Measurements from ENCODE around the gene PUM1.
"Not testable (repeated sequence)": the region's sequence is repeated elsewhere in the genome, so short reads cannot be mapped to it uniquely, and the experiment has no call there.

PUM1 gene

DNA sequence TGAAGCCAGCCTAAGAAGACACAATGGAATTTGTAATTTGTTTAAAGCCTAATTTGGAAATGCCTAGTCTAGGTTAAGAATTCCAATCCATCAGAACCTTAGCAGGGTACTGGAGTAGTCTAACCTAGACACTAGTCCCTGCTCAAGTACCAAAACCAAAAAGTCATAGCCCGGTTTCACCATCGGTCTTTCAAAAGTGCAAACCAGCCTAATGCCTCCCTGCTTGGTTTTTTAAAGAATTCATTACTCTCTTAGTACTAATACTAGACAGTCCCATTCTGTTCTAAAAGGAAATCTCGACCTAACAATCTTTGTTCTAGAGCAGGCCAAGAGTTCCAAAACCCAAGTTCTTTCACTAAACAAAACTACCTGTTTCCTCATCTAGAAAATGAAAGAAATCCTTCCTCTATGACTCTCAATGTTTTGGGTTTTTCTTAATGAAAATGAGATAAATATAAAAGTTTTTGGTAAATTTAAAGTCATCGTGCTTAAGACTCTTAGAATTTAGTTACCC, 2.6 kb downstream of the PUM1 start:
- DNase-seq: no peak

DNA sequence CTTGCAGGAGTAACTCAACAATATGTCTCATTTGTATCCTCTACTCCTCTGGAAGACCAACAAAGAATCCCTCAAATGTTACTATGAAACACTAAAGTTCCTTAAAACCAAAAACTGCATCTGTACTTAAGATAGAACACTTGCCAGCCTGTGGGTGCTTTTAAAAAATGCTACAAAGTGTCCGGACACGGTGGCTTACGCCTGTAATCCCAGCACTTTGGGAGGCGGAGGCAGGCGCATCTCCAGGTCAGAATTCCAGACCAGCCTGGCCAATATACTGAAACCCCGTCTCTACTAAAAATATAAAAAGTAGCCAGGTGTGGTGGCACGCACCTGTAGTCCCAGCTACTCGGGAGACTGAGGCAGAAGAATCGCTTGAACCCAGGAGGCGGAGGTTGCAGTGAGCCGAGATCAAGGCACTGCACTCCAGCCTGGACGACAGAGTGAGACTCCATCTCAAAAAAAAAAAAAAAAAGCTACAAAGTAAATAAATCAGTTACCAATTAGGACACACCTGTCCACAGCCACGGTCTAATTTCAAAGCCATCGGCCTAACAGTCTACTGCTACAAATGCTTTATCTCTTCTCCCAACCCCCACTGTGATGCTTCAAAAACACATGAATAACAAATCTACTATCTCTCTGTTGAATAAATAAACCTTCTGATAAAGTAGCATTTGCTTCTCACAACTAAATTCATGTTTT, 3.2 kb downstream of the PUM1 start:
- DNase-seq: not testable (repeated sequence)

DNA sequence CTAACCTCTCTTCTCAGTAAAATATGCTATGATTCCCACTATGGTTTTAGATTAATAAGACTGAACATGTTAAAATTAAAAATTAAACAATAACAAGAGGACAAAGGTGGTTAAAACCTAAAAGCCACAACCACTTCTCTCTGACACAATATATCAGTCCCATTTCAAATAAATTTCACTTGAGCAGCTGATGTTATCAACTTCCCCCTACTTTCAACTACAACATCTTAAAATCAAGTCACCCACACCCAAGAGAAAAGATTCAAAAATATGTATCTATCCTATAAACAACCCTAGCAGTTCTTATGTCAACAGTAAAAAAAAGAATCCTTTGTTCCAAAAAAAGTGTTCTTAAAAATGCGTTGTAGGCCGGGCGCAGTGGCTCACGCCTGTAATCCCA, 7.5 kb downstream of the PUM1 start:
- no peak for DNase-seq

DNA sequence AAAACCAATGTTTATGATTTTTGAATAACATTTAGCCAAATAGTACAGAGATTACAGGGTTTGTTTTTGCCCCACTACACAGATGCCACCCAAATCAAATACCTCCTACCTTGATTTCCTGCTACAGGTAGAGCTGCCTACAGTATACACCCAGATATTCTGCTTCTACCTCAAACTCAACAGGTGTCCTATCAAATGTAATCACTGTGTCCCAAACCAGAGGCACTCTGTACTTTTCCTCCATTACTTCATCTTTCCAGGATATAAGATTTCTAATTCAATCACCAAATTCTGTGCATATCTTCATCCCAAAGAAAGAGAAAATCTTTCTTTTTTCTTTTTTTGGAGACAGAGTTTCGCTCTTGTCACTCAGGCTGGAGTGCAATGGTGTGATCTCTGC, 9.6 kb downstream of the PUM1 start:
- DNase-seq: no peak

DNA sequence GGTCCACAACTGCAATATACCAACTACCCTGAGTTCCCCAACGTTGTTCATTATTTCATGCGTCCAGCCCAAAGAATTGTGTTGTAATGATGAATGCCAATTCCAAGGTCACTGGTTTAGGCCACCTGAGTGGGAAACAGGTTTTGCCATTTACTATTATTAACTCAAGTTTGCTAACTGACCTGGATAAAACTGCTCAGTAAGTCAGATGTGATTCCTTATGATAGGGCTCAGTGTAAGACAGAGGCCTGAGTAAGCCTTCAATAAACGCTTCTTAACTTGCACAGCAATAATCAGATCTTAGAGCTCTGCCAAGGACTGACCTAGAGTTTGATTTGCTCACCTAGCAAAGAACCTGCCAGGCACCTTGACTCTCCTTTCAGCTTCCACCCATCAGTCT, 10.0 kb downstream of the PUM1 start:
- no peak for DNase-seq

DNA sequence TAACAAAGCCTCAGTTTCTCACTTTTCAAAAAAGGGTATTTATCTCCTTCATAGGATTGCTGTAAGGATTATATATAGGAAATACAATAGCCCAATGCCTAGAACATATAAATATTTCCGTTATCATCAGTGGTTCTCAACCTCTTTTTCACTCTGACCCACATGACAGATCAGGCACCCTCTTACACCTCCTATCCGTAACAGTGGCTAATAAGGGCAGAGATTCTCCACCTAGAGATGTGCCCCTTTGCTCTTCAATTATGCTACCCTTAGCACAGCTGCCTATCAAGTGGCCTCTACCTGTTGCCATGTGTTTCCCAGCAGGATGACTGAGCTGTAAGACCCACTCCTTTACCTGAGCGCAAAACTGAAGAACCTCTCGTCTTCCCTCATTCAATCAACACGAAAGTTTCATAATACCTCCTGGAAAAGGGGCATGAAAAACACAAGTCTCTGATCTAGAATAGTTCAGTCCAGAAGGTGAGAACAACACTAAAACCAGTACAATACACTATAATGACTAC, 10.5 kb downstream of the PUM1 start:
- DNase-seq: no peak

DNA sequence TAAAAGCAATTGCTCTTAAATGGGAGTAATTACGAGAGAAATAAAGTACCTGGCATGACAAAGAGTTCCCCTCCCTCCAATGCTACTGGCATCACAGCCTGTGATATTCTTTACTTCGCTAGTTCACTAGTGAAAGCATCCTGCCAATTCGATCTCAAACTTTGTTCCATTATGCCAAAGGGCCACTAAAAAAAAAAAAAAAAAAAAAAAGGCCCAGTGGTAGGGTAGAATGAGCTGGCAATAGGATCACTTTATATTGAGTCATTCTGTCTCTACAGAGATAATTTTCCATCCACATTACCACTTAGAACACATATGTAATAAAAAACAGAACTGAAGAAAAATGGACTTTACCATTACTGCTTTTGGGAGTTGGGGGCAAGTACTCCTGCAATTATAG, 11.2 kb downstream of the PUM1 start:
- DNase-seq: no peak

DNA sequence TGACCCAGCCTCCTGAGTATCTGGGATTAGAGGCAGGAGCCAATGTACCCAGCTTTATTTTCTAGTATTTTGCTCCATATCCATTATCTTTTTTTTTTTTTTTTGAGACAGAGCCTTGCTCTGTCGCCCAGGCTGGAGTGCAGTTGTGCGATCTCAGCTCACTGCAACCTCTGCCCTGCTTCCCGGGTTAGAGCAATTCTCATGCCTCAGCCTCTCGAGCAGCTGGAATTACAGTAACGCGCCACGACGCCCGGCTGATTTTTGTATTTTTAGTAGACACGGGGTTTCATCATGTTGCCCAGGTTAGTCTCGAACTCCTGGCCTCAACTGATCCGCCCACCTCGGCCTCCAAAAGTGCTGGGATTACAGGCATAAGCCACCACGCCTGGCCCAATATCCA, 12.9 kb downstream of the PUM1 start:
- DNase-seq: not testable (repeated sequence)

DNA sequence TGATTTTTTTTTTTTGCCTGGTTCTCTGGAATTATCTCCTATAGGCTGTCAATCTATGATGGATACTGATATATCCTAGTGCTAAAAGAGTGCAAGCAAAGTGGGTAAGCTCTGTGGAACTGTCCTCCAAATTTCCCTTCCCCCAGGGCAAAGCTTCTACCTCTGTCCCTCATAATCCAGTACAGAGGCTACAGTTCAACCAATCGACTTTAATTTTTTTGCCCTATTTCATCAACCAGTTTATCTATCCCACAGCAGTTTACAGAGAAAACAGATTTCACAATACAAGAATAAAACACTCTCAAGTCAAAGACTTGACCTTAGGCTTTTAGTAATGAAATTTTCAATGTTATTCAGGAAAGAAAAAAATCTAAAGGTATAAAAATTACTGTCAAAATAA, 13.9 kb downstream of the PUM1 start:
- DNase-seq: no peak

DNA sequence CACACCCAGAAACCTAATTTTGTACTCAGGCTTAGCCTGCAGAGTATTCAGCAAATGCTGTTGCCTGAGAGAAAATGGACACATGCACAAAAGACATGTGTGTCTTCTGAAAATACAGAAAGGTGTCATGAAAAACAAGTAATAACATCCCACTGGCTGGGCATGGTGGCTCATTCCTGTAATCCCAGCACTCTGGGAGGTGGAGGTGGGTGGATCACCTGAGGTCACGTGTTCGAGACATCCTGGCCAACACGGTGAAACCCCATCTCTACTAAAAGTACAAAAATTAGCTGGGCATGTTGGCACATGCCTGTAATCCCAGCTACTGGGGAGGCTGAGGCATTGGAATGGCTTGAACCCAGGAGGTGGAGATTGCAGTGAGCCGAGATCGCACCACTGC, 18.0 kb downstream of the PUM1 start:
- DNase-seq: not testable (repeated sequence)

DNA sequence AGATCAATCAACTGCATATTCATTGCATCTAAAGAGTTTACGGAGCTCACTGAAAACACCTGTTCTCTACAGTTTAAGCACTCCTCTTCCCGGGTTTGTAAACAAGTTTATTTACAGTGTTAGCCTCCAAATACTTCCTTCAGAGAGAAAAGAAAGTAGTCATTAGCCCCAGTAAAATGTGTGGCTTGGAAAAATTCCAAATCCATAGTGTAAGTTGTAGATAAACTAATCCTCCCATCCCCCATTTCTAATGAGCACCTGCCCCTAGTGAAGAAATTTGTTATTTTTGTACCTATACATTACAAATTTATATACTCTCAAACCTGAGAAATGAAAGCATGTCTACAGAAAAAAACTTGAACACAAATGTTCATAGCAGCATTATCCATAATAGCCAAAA, 21.9 kb downstream of the PUM1 start:
- no peak for DNase-seq

DNA sequence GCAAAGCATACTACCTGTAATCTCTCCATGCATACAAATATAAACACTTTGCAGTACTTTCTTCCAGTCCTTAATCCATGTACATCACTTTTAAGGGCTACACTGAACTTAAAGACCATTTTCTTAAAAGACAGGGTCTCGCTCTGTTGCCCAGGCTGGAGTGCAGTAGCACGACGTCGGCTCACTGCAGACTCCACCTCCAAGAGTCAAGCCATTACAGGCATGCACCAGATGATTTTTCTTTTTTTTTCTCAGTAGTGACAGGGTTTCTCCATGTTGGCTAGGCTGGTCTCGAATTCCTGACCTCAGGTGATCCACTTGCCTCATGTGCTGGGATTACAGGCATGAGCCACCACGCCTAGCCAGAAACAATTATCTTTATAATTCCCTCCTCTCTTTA, 22.9 kb downstream of the PUM1 start:
- no peak for DNase-seq

DNA sequence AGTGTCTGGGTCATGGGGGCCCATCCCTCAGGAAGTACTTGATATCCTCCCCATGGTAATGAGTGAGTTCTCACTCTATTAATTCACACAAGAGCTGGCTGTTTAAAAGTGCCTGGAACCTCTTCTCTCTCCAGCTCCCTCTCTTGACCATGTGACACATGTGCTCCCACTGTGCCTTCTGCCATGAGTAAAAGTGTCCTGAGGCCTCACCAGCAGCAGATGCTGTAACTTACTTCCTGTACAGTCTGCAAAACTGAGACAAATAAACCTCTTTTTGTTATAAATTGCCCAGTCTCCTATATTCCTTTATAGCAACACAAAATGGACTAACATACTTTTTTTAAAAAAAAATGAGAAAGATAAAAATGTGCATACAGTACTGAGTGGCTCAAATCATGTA, 24.0 kb downstream of the PUM1 start:
- no peak for DNase-seq

DNA sequence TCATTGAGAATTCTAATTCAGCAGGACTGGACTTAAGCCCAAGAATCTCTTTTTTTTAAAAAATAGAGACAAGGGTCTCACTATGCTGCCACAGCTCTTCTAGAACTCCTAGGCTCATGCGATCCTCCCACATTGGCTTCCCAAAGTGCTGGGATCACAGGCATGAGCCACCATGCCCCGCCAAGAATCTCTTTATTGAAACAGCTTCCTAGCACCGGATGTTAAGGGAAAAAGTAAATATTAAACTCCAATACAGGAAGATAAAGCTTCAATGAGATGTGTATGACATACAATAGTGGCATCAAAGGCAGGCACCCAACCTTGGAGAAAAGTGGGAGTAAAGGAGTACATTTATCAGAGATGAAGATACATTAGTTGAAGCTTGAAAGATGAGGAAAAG, 25.5 kb downstream of the PUM1 start:
- no peak for DNase-seq

DNA sequence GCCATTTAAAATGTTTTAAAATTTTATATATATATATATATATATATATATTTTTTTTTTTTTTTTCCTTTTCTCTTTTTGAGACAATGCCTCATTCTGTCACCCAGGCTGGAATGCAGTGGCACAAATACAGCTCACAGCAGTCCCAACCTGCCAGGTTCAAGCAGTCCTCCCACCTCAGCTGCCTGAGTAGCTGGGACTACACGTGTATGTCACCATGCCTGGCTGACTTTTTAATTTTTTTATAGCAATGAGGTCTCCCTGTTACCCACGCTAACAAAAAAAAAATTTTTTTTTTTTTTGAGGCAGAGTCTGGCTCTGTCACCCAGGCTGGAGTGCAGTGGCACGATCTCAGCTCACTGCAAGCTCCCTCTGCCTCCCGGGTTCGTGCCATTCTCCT, 26.6 kb downstream of the PUM1 start:
- DNase-seq: not testable (repeated sequence)

DNA sequence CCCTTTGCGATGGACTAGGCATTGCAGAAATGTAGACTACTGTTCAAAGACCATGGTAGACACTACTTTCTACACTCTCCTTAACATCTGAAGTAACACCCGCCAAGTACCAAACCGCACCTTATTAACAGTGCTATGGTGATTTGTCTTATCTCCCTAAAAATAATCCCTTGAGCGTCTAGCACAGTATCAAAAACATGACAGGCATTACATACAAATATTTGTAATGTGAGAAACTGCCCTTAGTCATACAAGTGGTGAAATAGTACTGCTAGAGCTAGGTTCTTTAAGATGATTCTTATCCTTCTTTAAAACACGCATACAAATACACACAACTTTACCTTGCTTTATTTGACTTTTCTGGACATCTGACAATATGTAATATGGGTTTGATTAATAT, 27.2 kb downstream of the PUM1 start:
- no peak for DNase-seq

DNA sequence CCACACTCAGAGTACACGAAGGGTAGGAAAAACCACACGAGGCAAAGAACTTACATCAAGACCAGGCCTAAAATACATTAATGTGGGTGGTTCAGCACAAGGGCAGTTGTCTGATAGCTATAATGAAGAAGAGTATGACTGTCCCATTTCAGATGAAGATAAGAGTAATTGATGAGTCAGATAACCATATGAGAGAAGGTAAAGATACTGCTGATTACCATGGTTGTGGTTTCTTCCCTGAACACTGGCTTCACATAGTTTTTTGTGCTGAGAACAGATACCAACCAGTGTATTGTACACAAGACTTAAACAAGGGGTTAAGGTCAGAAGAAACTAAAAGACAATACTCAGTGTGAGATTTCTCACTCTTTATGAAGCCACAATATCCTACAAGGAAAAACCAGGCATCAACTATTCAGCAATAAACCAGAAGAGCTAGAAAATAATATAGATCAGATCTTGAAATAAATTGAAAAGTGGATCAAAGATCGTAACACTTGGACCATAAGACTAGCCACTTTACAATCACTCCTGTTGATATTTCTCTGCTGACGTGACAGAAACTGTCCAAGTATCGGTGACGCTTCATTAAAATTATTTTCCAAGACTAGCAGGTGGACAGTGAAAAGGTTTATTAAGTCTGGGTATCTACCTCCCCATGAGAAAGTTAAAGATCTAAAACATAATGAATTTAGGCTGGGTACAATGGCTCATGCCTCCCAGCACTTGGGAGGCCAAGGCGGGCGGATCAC, 28.6 kb downstream of the PUM1 start:
- DNase-seq: no peak

DNA sequence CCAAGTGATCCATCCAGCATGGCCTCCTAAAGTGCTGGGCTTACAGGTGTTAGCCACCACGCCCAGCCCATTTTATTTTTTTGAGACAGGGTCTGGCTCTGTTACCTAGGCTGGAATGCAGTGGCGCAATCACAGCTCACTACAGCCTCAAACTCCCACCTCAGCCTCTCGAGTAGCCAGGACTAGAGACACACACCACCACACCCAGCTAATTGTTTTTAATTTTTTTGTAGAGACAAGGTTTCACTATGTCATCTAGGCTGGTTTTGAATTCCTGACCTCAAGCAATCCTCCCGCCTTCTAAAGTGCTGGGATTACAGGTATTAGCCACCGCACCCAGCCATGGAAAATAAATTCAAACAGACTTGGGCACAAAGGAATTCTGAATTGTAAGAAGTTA, 31.9 kb downstream of the PUM1 start:
- DNase-seq: no peak

DNA sequence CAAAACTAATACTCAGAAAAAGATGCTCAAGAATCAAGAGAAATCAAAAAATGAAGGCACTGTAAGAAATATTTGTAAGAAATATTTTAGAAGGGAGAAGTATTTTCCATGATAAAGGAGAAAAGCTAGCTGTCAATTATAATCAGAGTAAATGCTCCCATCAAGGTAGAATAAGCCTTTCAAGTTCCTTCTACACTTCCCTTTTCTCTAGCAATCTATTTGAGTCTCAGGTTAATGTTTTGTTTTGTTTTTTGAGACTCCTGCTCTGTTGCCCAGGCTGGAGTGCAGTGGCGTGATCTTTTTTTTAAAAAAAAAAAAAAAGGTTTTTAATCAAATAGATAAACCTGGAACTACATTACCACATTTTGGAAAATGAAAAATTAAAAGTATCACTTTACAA, 33.3 kb downstream of the PUM1 start:
- no peak for DNase-seq

DNA sequence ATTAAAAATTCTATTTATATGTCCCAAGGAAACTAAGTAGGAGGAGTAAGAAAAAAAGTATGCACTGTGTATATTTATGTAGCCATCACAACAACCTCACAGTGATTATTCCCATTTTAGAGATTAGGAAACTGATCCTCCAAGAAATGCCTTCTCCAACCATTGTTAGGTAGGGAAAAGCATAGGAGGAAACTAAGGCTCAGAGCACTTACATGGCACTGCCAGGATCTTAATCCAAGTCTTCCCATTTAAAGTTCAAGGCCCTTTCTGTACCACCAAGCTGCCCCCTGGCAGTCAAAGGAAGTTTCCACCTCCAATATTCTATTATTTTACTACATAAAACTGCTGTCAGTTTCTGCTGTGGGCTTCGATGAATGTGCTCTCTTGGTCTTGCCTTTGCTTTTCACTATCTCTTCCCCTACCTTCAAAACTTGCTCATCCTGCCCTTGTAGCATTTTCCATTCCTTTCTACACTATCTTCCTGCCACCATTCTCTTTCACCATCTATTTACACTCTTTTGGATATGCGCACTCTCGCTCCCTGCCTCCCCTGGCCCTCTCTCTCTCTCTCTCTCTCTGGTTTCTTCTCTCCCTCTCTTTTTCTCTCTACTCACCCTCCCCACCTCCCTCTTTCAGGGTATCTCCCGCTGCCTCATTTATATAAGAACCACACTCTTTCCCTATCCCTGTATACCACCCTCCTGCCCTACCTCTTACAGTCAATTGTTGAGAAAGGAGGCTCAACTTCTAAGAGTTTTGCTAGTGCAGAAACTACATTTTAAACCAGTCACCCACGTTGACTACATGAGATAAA, 34.0 kb downstream of the PUM1 start:
- DNase-seq: no peak

DNA sequence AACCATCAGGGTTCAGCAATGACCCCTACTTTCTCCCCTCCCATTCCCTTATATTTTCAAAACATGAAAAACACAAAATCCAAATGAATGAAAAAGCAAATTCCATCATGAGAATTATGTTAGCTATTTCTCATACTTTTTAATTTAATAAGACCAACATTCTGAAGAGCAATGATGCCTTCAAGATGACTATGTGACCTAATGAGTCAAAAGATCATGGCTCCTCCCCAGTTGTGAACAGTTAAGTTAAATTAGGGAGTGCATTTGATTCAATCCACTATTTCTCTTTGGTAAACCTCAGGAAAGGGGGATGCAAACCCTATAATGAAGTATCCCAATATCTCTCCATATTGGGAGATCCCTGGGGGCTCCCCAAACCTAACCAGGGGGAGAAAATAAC, 36.5 kb downstream of the PUM1 start:
- DNase-seq: no peak

DNA sequence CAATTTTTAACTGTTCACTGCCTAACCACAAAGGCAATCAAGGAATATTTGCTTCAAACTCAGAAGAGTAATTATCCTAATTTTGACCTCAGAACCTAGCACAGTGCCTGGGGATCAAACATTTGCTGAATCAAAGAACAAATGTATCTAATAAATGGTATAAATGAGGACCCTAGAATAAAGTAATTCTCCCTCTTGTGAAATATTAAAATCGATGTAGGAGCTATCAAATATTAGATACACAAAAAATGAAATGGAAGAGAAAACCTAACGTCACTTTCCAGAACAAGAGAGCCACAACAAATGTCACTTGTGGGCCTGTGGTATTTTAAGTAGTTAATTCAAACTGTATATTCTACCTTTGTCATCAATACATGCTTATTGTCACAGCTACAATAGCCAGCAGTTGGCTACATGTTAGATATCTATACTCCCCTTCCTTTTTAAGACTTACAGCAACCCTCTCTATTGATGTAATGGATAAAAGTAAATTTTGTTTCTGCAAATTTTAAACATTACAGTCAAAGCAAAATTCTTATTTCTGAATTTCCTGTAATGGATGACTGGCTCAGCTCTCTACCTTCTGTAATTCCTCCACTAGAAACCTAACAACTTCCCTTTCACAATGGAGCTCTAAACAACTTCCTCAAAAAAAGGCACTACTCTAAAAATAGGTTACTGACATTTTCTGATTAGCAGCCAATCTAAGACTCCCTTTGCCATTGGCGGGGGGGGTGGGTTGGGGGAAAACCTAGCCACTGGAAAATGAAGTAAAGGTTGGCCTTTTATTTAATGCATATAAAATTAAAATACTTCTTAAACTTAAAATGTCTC, 37.6 kb downstream of the PUM1 start:
- no peak for DNase-seq

DNA sequence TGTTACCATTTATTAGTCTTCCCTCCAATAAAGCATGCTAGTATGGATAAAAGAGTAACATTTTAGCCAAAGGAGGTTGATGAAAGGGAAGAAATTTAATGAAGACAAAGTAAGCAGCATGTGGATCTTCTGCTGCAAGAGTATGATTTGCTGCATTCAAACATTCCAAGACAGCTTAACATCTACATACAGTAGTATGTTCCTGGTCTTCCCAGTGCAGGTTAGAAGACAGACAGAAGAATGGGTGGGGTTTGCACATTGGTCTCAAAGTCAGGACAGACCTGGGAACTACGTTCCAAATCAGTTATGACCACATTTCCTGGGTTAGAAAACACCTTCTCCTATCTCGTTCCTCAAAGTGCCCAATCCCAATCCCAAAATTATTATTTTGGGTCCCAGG, 43.3 kb downstream of the PUM1 start:
- DNase-seq: no peak

Data from activated naive CD4-positive, alpha-beta T cell (primary cell).